Measurements from ENCODE around the gene FHL2.

- TF ChIP-seq ZNF615 (CRISPR knock-in tag; IDR thresholded peaks at IDR 0.05; ENCODE audit: borderline replicate concordance) (no peak), EZH2 (conservative IDR thresholded peaks at IDR 0.05; ENCODE audit: low read depth, low read length) (no peak), ZNF10 (CRISPR knock-in tag; IDR thresholded peaks at IDR 0.05; ENCODE audit: borderline replicate concordance, low read depth) (no peak), PRDM15 (CRISPR knock-in tag; IDR thresholded peaks at IDR 0.05) (no peak), MTF1 (CRISPR knock-in tag; IDR thresholded peaks at IDR 0.05) (no peak), ZNF781 (CRISPR knock-in tag; IDR thresholded peaks at IDR 0.05; ENCODE audit: borderline replicate concordance, not compliant biosample characterization) (no peak), HINFP (CRISPR knock-in tag; IDR thresholded peaks at IDR 0.05; ENCODE audit: low read depth) (no peak), SRSF1 (optimal IDR thresholded peaks at IDR 0.05; ENCODE audit: low read depth, low read length) (no peak), KDM5B (CRISPR knock-in tag; IDR thresholded peaks at IDR 0.05; ENCODE audit: borderline replicate concordance) (no peak), ZBTB1 (CRISPR knock-in tag; IDR thresholded peaks at IDR 0.05; ENCODE audit: borderline replicate concordance) (no peak), GTF3A (CRISPR knock-in tag; conservative IDR thresholded peaks at IDR 0.05) (no peak), CTCF (CRISPR knock-in tag; IDR thresholded peaks at IDR 0.05) (no peak), PAX8 (CRISPR knock-in tag; IDR thresholded peaks at IDR 0.05; ENCODE audit: borderline replicate concordance) (no peak)
Observed at GRCh38 chr2:105357122-105357521, 41.7 kb downstream of the FHL2 start.

Measured in HepG2 (cell line).